IMR-90 (cell line): ENCODE data around the gene CARD8. TPM values are rescaled to one million over a fixed set of nuclear protein-coding genes. Genes with fewer than 3 reads are reported as not detected.

Experiments used
- ATAC-seq: fragments of 200-7000 bp; cut with Tn5 transposase; 2 replicates; pipeline ENCODE4 v1.9.1; 2020; ENCODE audit warnings: low read depth, mild to moderate bottlenecking, moderate library complexity
- BruUV-seq: library from RNA; stranded (reverse); fragments of 400-500 nt; replicated peaks from 2 replicates; lab custom pipeline; 2021; lab: Mats Ljungman, UMichigan
- CTCF ChIA-PET: fragments of 300-600 bp; formaldehyde crosslinking; extraction: SDS; loops from one replicate; lab custom pipeline; 2021; ENCODE audit warnings: antibody characterized with exemption; lab: Yijun Ruan, JAX
- POLR2A ChIA-PET: fragments of 300-600 bp; sonication (Branson Sonifier 250); formaldehyde crosslinking; loops from one replicate; lab custom pipeline; 2022; ENCODE audit warnings: antibody characterized with exemption; ENCODE audit not compliant: unreplicated experiment; lab: Charles Lee
- DNase-seq: peaks from one replicate; pipeline ENCODE4 v3.0.0; 2013
- H2AFZ ChIP-seq: replicated peaks from 2 replicates; pipeline ENCODE3; 2013; ENCODE audit warnings: low read length, mild to moderate bottlenecking; ENCODE audit not compliant: poor library complexity
- H2AK5ac ChIP-seq: 2 replicates; pipeline ENCODE4 v1.6.1; 2013; ENCODE audit warnings: low read depth, low read length, inconsistent platforms
- H2AK9ac ChIP-seq: replicated peaks from 2 replicates; pipeline ENCODE3; 2013; ENCODE audit warnings: mild to moderate bottlenecking, low read depth, low read length, moderate library complexity; ENCODE audit not compliant: poor library complexity
- H2BK120ac ChIP-seq: 2 replicates; pipeline ENCODE4 v1.6.1; 2013; ENCODE audit warnings: low read depth, low read length, inconsistent platforms
- H2BK15ac ChIP-seq: 3 replicates; pipeline ENCODE4 v1.6.1; 2013; ENCODE audit warnings: low read depth, low read length, inconsistent platforms
- H2BK20ac ChIP-seq: 2 replicates; pipeline ENCODE4 v1.6.1; 2013; ENCODE audit warnings: low read depth, mild to moderate bottlenecking, inconsistent platforms, low read length, moderate library complexity
- H2BK5ac ChIP-seq: 2 replicates; pipeline ENCODE4 v1.6.1; 2013; ENCODE audit warnings: mild to moderate bottlenecking, low read depth, low read length, inconsistent platforms; ENCODE audit not compliant: poor library complexity, severe bottlenecking
- H3K14ac ChIP-seq: replicated peaks from 2 replicates; pipeline ENCODE4 v1.6.1; 2013; ENCODE audit warnings: low read depth, low read length, inconsistent platforms
- H3K18ac ChIP-seq: 2 replicates; pipeline ENCODE4 v1.6.1; 2013; ENCODE audit warnings: low read depth, low read length, control low read depth
- H3K23ac ChIP-seq: 2 replicates; pipeline ENCODE4 v1.6.1; 2013; ENCODE audit warnings: low read depth, low read length, inconsistent platforms
- H3K27ac ChIP-seq: 2 replicates; pipeline ENCODE4 v1.5.1; 2013; ENCODE audit warnings: mild to moderate bottlenecking, control low read depth, low read length; ENCODE audit not compliant: insufficient read depth
- H3K27me3 ChIP-seq: 2 replicates; pipeline ENCODE4 v1.6.1; 2013; ENCODE audit warnings: low read length; ENCODE audit not compliant: control insufficient read depth, insufficient read depth
- H3K36me3 ChIP-seq: 2 replicates; pipeline ENCODE4 v1.6.1; 2013; ENCODE audit warnings: low read length, mixed read lengths; ENCODE audit not compliant: control insufficient read depth, insufficient read depth
- H3K4ac ChIP-seq: 2 replicates; pipeline ENCODE4 v1.6.1; 2013; ENCODE audit warnings: low read depth, low read length, inconsistent platforms
- H3K4me1 ChIP-seq: 2 replicates; pipeline ENCODE4 v1.6.1; 2013; ENCODE audit warnings: low read length, mixed read lengths; ENCODE audit not compliant: control insufficient read depth, insufficient read depth
- H3K4me2 ChIP-seq: 2 replicates; pipeline ENCODE4 v1.6.1; 2013; ENCODE audit warnings: low read depth, mild to moderate bottlenecking, control low read depth, low read length, moderate library complexity
- H3K4me3 ChIP-seq: 2 replicates; pipeline ENCODE4 v1.5.1; 2013; ENCODE audit warnings: low read depth, mild to moderate bottlenecking, control low read depth, low read length, moderate library complexity; ENCODE audit not compliant: insufficient read depth
- H3K56ac ChIP-seq: 2 replicates; pipeline ENCODE4 v1.6.1; 2013; ENCODE audit warnings: low read length, inconsistent platforms; ENCODE audit not compliant: insufficient read depth; ENCODE audit errors: extremely low read depth
- H3K79me1 ChIP-seq, 2 experiments: 2 replicates each; pipeline ENCODE4 v1.6.1; 2013; ENCODE audit warnings: low read length in 2 of 2, inconsistent platforms in 1 of 2, low read depth in 1 of 2
- H3K9ac ChIP-seq: 2 replicates; pipeline ENCODE4 v1.6.1; 2013; ENCODE audit warnings: low read depth, low read length, control low read depth
- H3K9me1 ChIP-seq: 2 replicates; pipeline ENCODE4 v1.6.1; 2013; ENCODE audit warnings: low read length, inconsistent platforms; ENCODE audit not compliant: insufficient read depth
- H3K9me3 ChIP-seq: 2 replicates; pipeline ENCODE4 v1.6.1; 2013; ENCODE audit warnings: low read length; ENCODE audit not compliant: control insufficient read depth, insufficient read depth
- H4K20me1 ChIP-seq: 2 replicates; pipeline ENCODE4 v1.6.1; 2013; ENCODE audit warnings: low read length, inconsistent platforms; ENCODE audit not compliant: insufficient read depth
- H4K5ac ChIP-seq: 2 replicates; pipeline ENCODE4 v1.6.1; 2013; ENCODE audit warnings: mild to moderate bottlenecking, low read depth, low read length, control low read depth
- H4K8ac ChIP-seq, 2 experiments: 2 replicates each; pipeline ENCODE4 v1.6.1; 2013; ENCODE audit warnings: low read depth in 2 of 2, low read length in 2 of 2, control low read depth in 1 of 2, inconsistent platforms in 1 of 2
- H4K91ac ChIP-seq: 2 replicates; pipeline ENCODE4 v1.6.1; 2013; ENCODE audit warnings: low read depth, low read length, inconsistent platforms; ENCODE audit not compliant: insufficient read depth
- BHLHE40 ChIP-seq: fragments of 150-350 bp; IDR thresholded peaks from 2 replicates; pipeline ENCODE4 v1.6.1; 2016; ENCODE audit warnings: mild to moderate bottlenecking, low read depth, low read length
- CEBPB ChIP-seq: IDR thresholded peaks from 2 replicates; pipeline ENCODE4 v1.6.1; 2012; ENCODE audit warnings: low read depth, low read length, improper control_type of control experiment
- CHD1 ChIP-seq: IDR thresholded peaks from 2 replicates; pipeline ENCODE4 v1.6.1; 2012; ENCODE audit warnings: low read depth, low read length, improper control_type of control experiment
- MAFK ChIP-seq: IDR thresholded peaks from 2 replicates; pipeline ENCODE4 v1.6.1; 2012; ENCODE audit warnings: low read depth, low read length, improper control_type of control experiment
- MAZ ChIP-seq: IDR thresholded peaks from 2 replicates; pipeline ENCODE4 v1.6.1; 2012; ENCODE audit warnings: low read depth, mild to moderate bottlenecking, low read length, improper control_type of control experiment, moderate library complexity, borderline replicate concordance
- MXI1 ChIP-seq: IDR thresholded peaks from 2 replicates; pipeline ENCODE4 v1.6.1; 2012; ENCODE audit warnings: low read depth, mild to moderate bottlenecking, low read length, moderate library complexity, borderline replicate concordance
- NFE2L2 ChIP-seq: fragments of 150-350 bp; IDR thresholded peaks from 2 replicates; pipeline ENCODE4 v1.6.1; 2016; ENCODE audit warnings: low read depth, mild to moderate bottlenecking, low read length
- POLR2A ChIP-seq: IDR thresholded peaks from 2 replicates; pipeline ENCODE4 v1.6.1; 2012; ENCODE audit warnings: mild to moderate bottlenecking, low read depth, low read length
- RAD21 ChIP-seq: IDR thresholded peaks from 2 replicates; pipeline ENCODE4 v1.6.1; 2012; ENCODE audit warnings: low read length, improper control_type of control experiment
- RCOR1 ChIP-seq: IDR thresholded peaks from 2 replicates; pipeline ENCODE4 v1.6.1; 2012; ENCODE audit warnings: mild to moderate bottlenecking, low read length, improper control_type of control experiment; ENCODE audit not compliant: insufficient replicate concordance
- RFX5 ChIP-seq: IDR thresholded peaks from 2 replicates; pipeline ENCODE4 v1.8.0; 2012; ENCODE audit warnings: low read depth, mild to moderate bottlenecking, low read length, moderate library complexity
- SMC3 ChIP-seq: fragments of 150-350 bp; IDR thresholded peaks from 2 replicates; pipeline ENCODE4 v1.6.1; 2016; ENCODE audit warnings: low read depth, mild to moderate bottlenecking, antibody characterized with exemption, low read length, moderate library complexity
- USF2 ChIP-seq: fragments of 150-350 bp; IDR thresholded peaks from 2 replicates; pipeline ENCODE4 v1.6.1; 2017; ENCODE audit warnings: mild to moderate bottlenecking, antibody characterized with exemption, low read length, low read depth
- WGBS, 2 experiments: methylation state at CpG; one replicate each; pipeline versions ENCODE4 v1.1.5 to v1.1.7; 2013; ENCODE audit warnings: missing lambda C conversion rate in 2 of 2; ENCODE audit not compliant: insufficient read length in 1 of 2; ENCODE audit errors: extremely low coverage in 2 of 2; 5-methylcytosine and 5-hydroxymethylcytosine counted together
- dilution Hi-C: fragments of 300-500 bp; cut with HindIII; formaldehyde crosslinking; loops from one replicate; pipeline ENCODE4 v1.14.3; 2018; ENCODE audit warnings: low sequenced_read_pairs; ENCODE audit not compliant: unreplicated experiment
- in situ Hi-C: fragments of 300-500 bp; cut with MboI; formaldehyde crosslinking; loops from 3 replicates; pipeline ENCODE4 v1.14.3; 2019; ENCODE audit warnings: low sequenced_read_pairs, inconsistent platforms, mixed read lengths
- intact Hi-C: fragments of 100-400 bp; cut with micrococcal nuclease; formaldehyde crosslinking; loops from 2 replicates; pipeline ENCODE4 v1.10.0; 2022
- polyA plus RNA-seq, 3 experiments: library from polyadenylated mRNA; depleted of rRNA; stranded (reverse); fragments of >200 nt; gene quantifications; 2 replicates each; pipeline ENCODE4 v1.2.3, GENCODE V29; 2012; ENCODE audit warnings: low replicate concordance in 1 of 3
- total RNA-seq: library from RNA; depleted of rRNA; stranded (reverse); fragments of >200 nt; gene quantifications from 2 replicates; pipeline ENCODE4 v1.2.3, GENCODE V29; 2012
- TF ChIP-seq, protein P1 (sequence below): conservative IDR thresholded peaks from 2 replicates; pipeline ENCODE4 v1.5.1; 2012; ENCODE audit warnings: mild to moderate bottlenecking, low read depth, low read length, improper control_type of control experiment
- TF ChIP-seq, protein P2 (sequence below): fragments of 150-350 bp; IDR thresholded peaks from 2 replicates; pipeline ENCODE4 v1.6.1; 2016; ENCODE audit warnings: low read depth, mild to moderate bottlenecking, low read length, moderate library complexity, borderline replicate concordance

CARD8 gene
- total and polyA plus RNA-seq, 2 of the 4 experiments (the other 2 are of a cell fraction) = 11.3 to 15.5 TPM

DNA sequence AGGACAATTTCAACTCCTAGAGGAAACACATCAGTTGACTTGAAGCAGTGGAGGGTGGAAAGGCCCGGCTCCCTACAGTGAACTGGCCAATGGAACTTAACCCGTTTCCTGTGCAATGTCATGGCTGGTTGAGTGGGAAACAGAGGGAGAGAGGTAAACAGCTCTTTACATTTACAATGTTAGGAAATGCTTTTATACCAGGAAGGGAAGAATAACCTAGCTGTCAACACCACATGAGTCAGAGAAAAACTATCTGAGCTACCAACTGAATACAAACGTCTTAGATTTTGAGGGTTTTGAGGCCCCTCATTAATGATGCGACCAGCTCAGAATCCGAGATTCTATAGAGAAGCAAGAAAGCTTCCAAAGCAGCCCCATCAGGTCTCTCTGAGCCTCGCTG, 36.7 kb downstream of the CARD8 start:
- H3K14ac ChIP-seq = no peak overlapping the region
- H2BK5ac ChIP-seq = no peak overlapping the region
- peaks cover 2% of the 10 kb centered on the region; the same call in 1 of the 2 replicates for H3K4me1 ChIP-seq
- H3K18ac ChIP-seq = no peak overlapping the region
- H2AK9ac ChIP-seq = no peak overlapping the region
- H3K23ac ChIP-seq = no peak overlapping the region
- H2AK5ac ChIP-seq = no peak overlapping the region
- no peak overlapping the region for H4K8ac ChIP-seq
- H3K9me1 ChIP-seq = peaks cover 9% of the 10 kb centered on the region
- H4K91ac ChIP-seq = no peak overlapping the region
- no peak overlapping the region for H3K56ac ChIP-seq
- ATAC-seq = peak; percentile 57; the same call in 1 of the 2 replicates
- DNase-seq = peak; percentile 22
- no peak overlapping the region for H2AFZ ChIP-seq
- ChIA-PET CTCF (interaction anchor here (0.6 to 1.1 kb wide), 2 partner anchors 22 to 43 kb away, joined by 3 read pairs; no protein-coding TSS in a partner anchor), POLR2A (interaction anchor here (1.0 kb wide), 1 partner anchor 37 kb away, joined by 4 read pairs; the partner anchor contains the start of gene CARD8)
- H4K20me1 ChIP-seq = no peaks in the 10 kb centered on the region
- H2BK120ac ChIP-seq = no peak overlapping the region
- H3K9me3 ChIP-seq = no peaks in the 10 kb centered on the region
- no peak overlapping the region for H2BK20ac ChIP-seq
- dilution Hi-C loops (no loop called here), intact Hi-C loops (no loop called here), in situ Hi-C loops (no loop called here)
- 0 out of 2 replicates have a peak, but pooled peaks cover 2% of the 10 kb centered on the region for H3K36me3 ChIP-seq
- no peak overlapping the region for H3K27ac ChIP-seq
- BruUV-seq = no TSS peak
- H3K79me1 ChIP-seq = no peaks in the 10 kb centered on the region
- H2BK15ac ChIP-seq = no peak overlapping the region
- no peak overlapping the region for H3K4me2 ChIP-seq
- TF ChIP-seq USF2 = no peak
- no peak for TF ChIP-seq POLR2A
- TF ChIP-seq MAZ = no peak
- no peak for TF ChIP-seq NFE2L2
- no peak for TF ChIP-seq RCOR1
- no peak for TF ChIP-seq SMC3
- TF ChIP-seq MXI1 = no peak
- TF ChIP-seq CEBPB = no peak
- TF ChIP-seq RFX5 = no peak
- TF ChIP-seq BHLHE40 = no peak
- TF ChIP-seq, protein P1, sequence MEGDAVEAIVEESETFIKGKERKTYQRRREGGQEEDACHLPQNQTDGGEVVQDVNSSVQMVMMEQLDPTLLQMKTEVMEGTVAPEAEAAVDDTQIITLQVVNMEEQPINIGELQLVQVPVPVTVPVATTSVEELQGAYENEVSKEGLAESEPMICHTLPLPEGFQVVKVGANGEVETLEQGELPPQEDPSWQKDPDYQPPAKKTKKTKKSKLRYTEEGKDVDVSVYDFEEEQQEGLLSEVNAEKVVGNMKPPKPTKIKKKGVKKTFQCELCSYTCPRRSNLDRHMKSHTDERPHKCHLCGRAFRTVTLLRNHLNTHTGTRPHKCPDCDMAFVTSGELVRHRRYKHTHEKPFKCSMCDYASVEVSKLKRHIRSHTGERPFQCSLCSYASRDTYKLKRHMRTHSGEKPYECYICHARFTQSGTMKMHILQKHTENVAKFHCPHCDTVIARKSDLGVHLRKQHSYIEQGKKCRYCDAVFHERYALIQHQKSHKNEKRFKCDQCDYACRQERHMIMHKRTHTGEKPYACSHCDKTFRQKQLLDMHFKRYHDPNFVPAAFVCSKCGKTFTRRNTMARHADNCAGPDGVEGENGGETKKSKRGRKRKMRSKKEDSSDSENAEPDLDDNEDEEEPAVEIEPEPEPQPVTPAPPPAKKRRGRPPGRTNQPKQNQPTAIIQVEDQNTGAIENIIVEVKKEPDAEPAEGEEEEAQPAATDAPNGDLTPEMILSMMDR = no peak
- no peak for TF ChIP-seq CHD1
- TF ChIP-seq, protein P2, sequence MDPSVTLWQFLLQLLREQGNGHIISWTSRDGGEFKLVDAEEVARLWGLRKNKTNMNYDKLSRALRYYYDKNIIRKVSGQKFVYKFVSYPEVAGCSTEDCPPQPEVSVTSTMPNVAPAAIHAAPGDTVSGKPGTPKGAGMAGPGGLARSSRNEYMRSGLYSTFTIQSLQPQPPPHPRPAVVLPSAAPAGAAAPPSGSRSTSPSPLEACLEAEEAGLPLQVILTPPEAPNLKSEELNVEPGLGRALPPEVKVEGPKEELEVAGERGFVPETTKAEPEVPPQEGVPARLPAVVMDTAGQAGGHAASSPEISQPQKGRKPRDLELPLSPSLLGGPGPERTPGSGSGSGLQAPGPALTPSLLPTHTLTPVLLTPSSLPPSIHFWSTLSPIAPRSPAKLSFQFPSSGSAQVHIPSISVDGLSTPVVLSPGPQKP = no peak
- TF ChIP-seq MAFK = no peak
- no peak for TF ChIP-seq RAD21
- no peak overlapping the region for H3K4ac ChIP-seq
- no peak overlapping the region for H3K9ac ChIP-seq
- H3K4me3 ChIP-seq = no peak overlapping the region
- WGBS, 2 experiments = no CpG with 5 or more reads among the region's 6 CpGs
- no peaks in the 10 kb centered on the region for H3K27me3 ChIP-seq
- H4K5ac ChIP-seq = no peak overlapping the region
